ENCODE results near the gene TANGO2. TPM values are rescaled to one million over a fixed set of nuclear protein-coding genes. Genes with fewer than 3 reads are reported as not detected.

Gene TANGO2
- total and polyA plus RNA-seq, 2 of the 8 experiments (the other 6 are each of a cell fraction or from before 2014, with no cell fraction given) = 10.1 to 18.4 TPM

GRCh38 chr22:20056161-20056560, 35.3 kb downstream of the TANGO2 start:
- H2BK120ac ChIP-seq (replicated peaks; ENCODE audit: low read depth, low read length) = no peak overlapping the region
- ChIA-PET POLR2A (ENCODE audit: partially characterized antibody) (interaction anchor here (1.7 kb wide), 1 partner anchor 38 kb away, joined by 4 read pairs; no protein-coding TSS in a partner anchor), CTCF (ENCODE audit: partially characterized antibody) (interaction anchor here (1.3 kb wide), 1 partner anchor 11 kb away, joined by 4 read pairs; no protein-coding TSS in a partner anchor)
- no peak overlapping the region for H4K5ac ChIP-seq (ENCODE audit: insufficient read length, low read depth, low read length)
- no peaks in the 10 kb centered on the region for H3K4me1 ChIP-seq (replicated peaks in 1 of 4; ENCODE audit: control insufficient read depth in 3 of 4, insufficient read depth in 4 of 4, low read length in 3 of 4)
- no peak overlapping the region for H3K9ac ChIP-seq (replicated peaks in 1 of 4; ENCODE audit: extremely low read depth in 1 of 4, low read depth in 3 of 4, low read length in 3 of 4)
- no peaks in the 10 kb centered on the region for H3K36me3 ChIP-seq (ENCODE audit: control insufficient read depth in 2 of 4, insufficient read depth in 4 of 4, low read length in 3 of 4)
- no peak overlapping the region for H2BK15ac ChIP-seq (ENCODE audit: low read length)
- no peak overlapping the region for H3K4me3 ChIP-seq (ENCODE audit: extremely low read depth in 1 of 4, insufficient read depth in 2 of 4, low read depth in 3 of 4, low read length in 4 of 4)
- WGBS, 2 experiments (ENCODE audit: extremely low coverage in 1 of 2, insufficient coverage in 1 of 2, insufficient read length in 1 of 2, insufficient replicate concordance in 2 of 2, low coverage in 1 of 2, low lambda C conversion rate in 2 of 2, missing lambda C conversion rate in 1 of 2) = 93% methylated on average over 10 of the region's 10 CpGs; no CpG with 5 or more reads in 1 of the 2 experiments
- no peak overlapping the region for H2BK20ac ChIP-seq (ENCODE audit: low read length)
- H2BK5ac ChIP-seq (ENCODE audit: low read depth, low read length) = no peak overlapping the region
- DNase-seq (ENCODE audit: low read depth in 1 of 2, low spot score in 2 of 2) (no peak), FAIRE-seq (no peak)
- no peak overlapping the region for H2AFZ ChIP-seq (ENCODE audit: low read length)
- H3K23ac ChIP-seq (ENCODE audit: insufficient read length) = no peak overlapping the region
- H3K27me3 ChIP-seq (replicated peaks in 1 of 4; ENCODE audit: control insufficient read depth in 3 of 4, extremely low read depth in 1 of 4, insufficient read depth in 3 of 4, low read length in 3 of 4) = no peaks in the 10 kb centered on the region; a peak in 1 of 7 replicates
- peak overlapping the region; percentile 48; the same call in 1 of the 2 replicates for H4K8ac ChIP-seq (ENCODE audit: extremely low read depth, insufficient read depth, low read length)
- 0 out of 2 replicates have a peak, but pooled peaks cover 2% of the 10 kb centered on the region for H3K23me2 ChIP-seq (ENCODE audit: low read depth, low read length)
- no peak overlapping the region for H3K4me2 ChIP-seq (ENCODE audit: insufficient read depth in 1 of 2, low read depth in 2 of 2, low read length in 2 of 2)
- H3K14ac ChIP-seq (ENCODE audit: insufficient read length) = no peak overlapping the region
- H3K27ac ChIP-seq (ENCODE audit: low read depth, low read length) = no peak overlapping the region
- H2BK12ac ChIP-seq (ENCODE audit: low read depth, low read length) = no peak overlapping the region
- no peak overlapping the region for H3K56ac ChIP-seq (replicated peaks; ENCODE audit: insufficient read length, low read depth, low read length)
- H3K79me2 ChIP-seq (ENCODE audit: control insufficient read depth in 1 of 2, insufficient read depth in 2 of 2, low read length in 2 of 2) = no peaks in the 10 kb centered on the region
- no peak overlapping the region for H2AK5ac ChIP-seq (ENCODE audit: low read depth, low read length)
- peaks cover 0 to 5% of the 10 kb centered on the region in 2 experiments for H4K20me1 ChIP-seq (replicated peaks in 1 of 2; ENCODE audit: control insufficient read depth in 1 of 2, insufficient read depth in 2 of 2, low read length in 2 of 2)
- H3K18ac ChIP-seq (ENCODE audit: extremely low read depth, low read length) = no peak overlapping the region
- H3K9me3 ChIP-seq (ENCODE audit: insufficient read depth in 2 of 2, low read depth in 1 of 2, low read length in 1 of 2) = no peaks in the 10 kb centered on the region
- no peak overlapping the region for H3K4ac ChIP-seq (replicated peaks; ENCODE audit: insufficient read length, low read depth, low read length)
- H4K91ac ChIP-seq (replicated peaks; ENCODE audit: insufficient read length, low read length) = no peak overlapping the region
- H3K79me1 ChIP-seq (ENCODE audit: low read depth, low read length) = no peaks in the 10 kb centered on the region
- no peak for TF ChIP-seq BRCA1 (IDR thresholded peaks at IDR 0.05; ENCODE audit: low read depth, low read length)
- TF ChIP-seq RXRA (IDR thresholded peaks at IDR 0.05; ENCODE audit: insufficient read depth, low read depth, low read length) = no peak
- no peak for TF ChIP-seq RBBP5 (IDR thresholded peaks at IDR 0.05; ENCODE audit: borderline replicate concordance, low read depth, low read length)
- TF ChIP-seq USF2 (IDR thresholded peaks at IDR 0.05; ENCODE audit: low read length) = no peak
- no peak for TF ChIP-seq PHF8 (conservative IDR thresholded peaks at IDR 0.05; ENCODE audit: low read depth, low read length)
- TF ChIP-seq RAD21 (IDR thresholded peaks at IDR 0.05 in 1 of 2, conservative IDR thresholded peaks at IDR 0.05 in 1 of 2; ENCODE audit: low read depth in 2 of 2, low read length in 2 of 2) = no peak
- TF ChIP-seq HDAC6 (IDR thresholded peaks at IDR 0.05; ENCODE audit: low read depth, low read length) = no peak
- no peak for TF ChIP-seq HDAC2 (IDR thresholded peaks at IDR 0.05; ENCODE audit: borderline replicate concordance in 1 of 2, low read depth in 2 of 2, low read length in 2 of 2)
- no peak for TF ChIP-seq NANOG (IDR thresholded peaks at IDR 0.05; ENCODE audit: insufficient read depth, low read depth, low read length, poor library complexity, severe bottlenecking)
- TF ChIP-seq SIX5 (IDR thresholded peaks at IDR 0.05; ENCODE audit: low read depth, low read length) = no peak
- TF ChIP-seq POLR2AphosphoS5 (IDR thresholded peaks at IDR 0.05; ENCODE audit: low read depth, low read length) = no peak
- TF ChIP-seq CBX5 (IDR thresholded peaks at IDR 0.05; ENCODE audit: low read depth, low read length) = no peak

Measured in H1 (cell line).